Measurements from ENCODE around the gene SLC10A6. TPM values are rescaled to one million over a fixed set of nuclear protein-coding genes. Genes with fewer than 3 reads are reported as not detected.

The SLC10A6 gene
- total RNA-seq, 1 donor from 2014 or later = 0.69 TPM

GRCh38 chr4:86857341-86858052, 8.3 kb upstream of the SLC10A6 start:
- no peaks in the 10 kb centered on the region for H3K36me3 ChIP-seq
- no peak for DNase-seq
- intact Hi-C loops (cut with micrococcal nuclease) = no loop called here
- H3K9me3 ChIP-seq (replicated peaks) = no peaks in the 10 kb centered on the region
- no peak for TF ChIP-seq CTCF (IDR thresholded peaks at IDR 0.05; ENCODE audit: borderline replicate concordance)
- H3K4me3 ChIP-seq = no peak overlapping the region
- H3K27me3 ChIP-seq (ENCODE audit: low read depth) = no peaks in the 10 kb centered on the region
- no peak overlapping the region for H3K27ac ChIP-seq (replicated peaks)
- no peaks in the 10 kb centered on the region for H3K4me1 ChIP-seq

- intact Hi-C loops (cut with micrococcal nuclease) = no loop called here
- Histone ChIP-seq H3K27ac (replicated peaks) (no peak overlapping the region), H3K4me1 (no peaks in the 10 kb centered on the region), H3K36me3 (no peaks in the 10 kb centered on the region), H3K4me3 (no peak overlapping the region), H3K9me3 (replicated peaks) (no peaks in the 10 kb centered on the region), H3K27me3 (ENCODE audit: low read depth) (no peaks in the 10 kb centered on the region)
- no peak for TF ChIP-seq CTCF (IDR thresholded peaks at IDR 0.05; ENCODE audit: borderline replicate concordance)
- DNase-seq = no peak
Observed at GRCh38 chr4:86856896-86857295, 7.7 kb upstream of the SLC10A6 start.

- DNase-seq = no peak
- no peak overlapping the region for H3K4me3 ChIP-seq
- no peaks in the 10 kb centered on the region for H3K4me1 ChIP-seq
- no peak for TF ChIP-seq CTCF (IDR thresholded peaks at IDR 0.05; ENCODE audit: borderline replicate concordance)
- H3K27me3 ChIP-seq (ENCODE audit: low read depth) = no peaks in the 10 kb centered on the region
- intact Hi-C loops (cut with micrococcal nuclease) = no loop called here
- H3K9me3 ChIP-seq (replicated peaks) = no peaks in the 10 kb centered on the region
- no peaks in the 10 kb centered on the region for H3K36me3 ChIP-seq
- no peak overlapping the region for H3K27ac ChIP-seq (replicated peaks)
Observed at GRCh38 chr4:86855572-86855971, 6.4 kb upstream of the SLC10A6 start.

DNA sequence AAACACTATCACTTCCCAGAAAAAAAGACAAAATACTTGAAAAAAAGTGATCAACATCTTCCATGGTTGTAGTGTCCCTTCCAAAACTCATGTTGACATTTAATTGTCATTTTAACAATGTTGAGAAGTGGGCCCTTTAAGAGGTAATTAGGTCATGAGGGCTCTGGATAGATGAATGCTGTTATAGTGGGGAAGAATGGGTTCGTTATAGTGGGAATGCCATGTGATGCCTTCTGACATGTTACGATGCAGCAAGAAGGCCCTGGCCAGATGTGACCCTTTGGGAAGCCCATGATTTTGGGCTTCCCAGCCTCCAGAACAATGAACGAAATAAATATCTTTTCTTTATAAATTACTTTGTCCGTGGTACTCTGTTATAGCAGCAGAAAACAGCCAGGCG, 4.0 kb upstream of the SLC10A6 start:
- Histone ChIP-seq H3K4me3 (no peak overlapping the region), H3K4me1 (peaks cover 21% of the 10 kb centered on the region), H3K27me3 (ENCODE audit: low read depth) (no peaks in the 10 kb centered on the region), H3K9me3 (replicated peaks) (no peaks in the 10 kb centered on the region), H3K27ac (replicated peaks) (no peak overlapping the region), H3K36me3 (no peaks in the 10 kb centered on the region)
- DNase-seq = no peak
- intact Hi-C loops (cut with micrococcal nuclease) = no loop called here
- no peak for TF ChIP-seq CTCF (IDR thresholded peaks at IDR 0.05; ENCODE audit: borderline replicate concordance)

DNA sequence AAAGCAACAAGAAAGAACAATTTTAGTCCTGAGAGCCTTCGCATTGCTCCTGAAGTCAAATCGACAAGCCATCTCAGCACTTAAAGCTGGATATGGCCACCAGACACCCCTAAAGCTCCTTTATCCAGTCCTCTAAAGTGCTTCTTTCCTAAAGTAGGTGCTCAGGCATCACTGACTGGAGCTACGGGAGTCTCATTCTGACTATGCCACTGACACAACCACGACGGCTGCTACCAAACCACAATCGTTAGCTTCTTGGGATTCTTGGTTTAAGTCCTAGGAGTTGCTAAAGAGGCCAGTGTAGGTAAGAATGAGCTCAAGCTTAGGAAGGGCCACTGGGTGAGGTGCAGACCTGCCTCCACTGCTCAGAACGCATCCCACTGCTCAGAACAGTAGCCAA, 1.0 kb downstream of the SLC10A6 start:
- no peaks in the 10 kb centered on the region for H3K36me3 ChIP-seq
- DNase-seq = no peak
- H3K9me3 ChIP-seq (replicated peaks) = no peaks in the 10 kb centered on the region
- no peaks in the 10 kb centered on the region for H3K27me3 ChIP-seq (ENCODE audit: low read depth)
- no peak for TF ChIP-seq CTCF (IDR thresholded peaks at IDR 0.05; ENCODE audit: borderline replicate concordance)
- H3K27ac ChIP-seq (replicated peaks) = peak overlapping the region; percentile 59
- H3K4me1 ChIP-seq = peaks cover 31% of the 10 kb centered on the region
- H3K4me3 ChIP-seq = peak overlapping the region; percentile 43
- intact Hi-C loops (cut with micrococcal nuclease) = no loop called here
